HepG2 (cell line): Measurements from ENCODE around the gene LMCD1. TPM values are rescaled to one million over a fixed set of nuclear protein-coding genes. Genes with fewer than 3 reads are reported as not detected.

Experiments
- ATAC-seq: fragments of 200-7000 bp; cut with Tn5 transposase; 3 replicates; pipeline ENCODE4 v1.9.1; 2020; ENCODE audit warnings: mild to moderate bottlenecking, moderate library complexity
- BruUV-seq: library from RNA; stranded (reverse); fragments of 400-500 nt; replicated peaks from 2 replicates; lab custom pipeline; 2021; lab: Mats Ljungman, UMichigan
- CTCF ChIA-PET: fragments of 300-600 bp; formaldehyde crosslinking; extraction: SDS; loops from one replicate; lab custom pipeline; 2021; ENCODE audit warnings: low total read pairs, inconsistent platforms, low intra/inter-chr PET ratio; lab: Yijun Ruan, JAX
- POLR2A ChIA-PET: fragments of 350-600 bp; sonication (Branson Sonifier 250); formaldehyde crosslinking; loops from one replicate; lab custom pipeline; 2020; ENCODE audit warnings: antibody characterized with exemption, inconsistent platforms; lab: Yijun Ruan, JAX
- DNase-seq: peaks from one replicate; pipeline ENCODE4 v3.0.0-alpha.2; 2015; ENCODE audit warnings: low spot score
- FAIRE-seq: peaks from 3 replicates; lab custom pipeline; 2011; peaks lifted over from hg19 to GRCh38; lab: Jason Lieb, UNC
- H2AFZ ChIP-seq: one replicate; pipeline ENCODE4 v1.6.1; 2011; ENCODE audit warnings: low read length, inconsistent platforms
- H3K27ac ChIP-seq: fragments of 300-600 bp; 3 replicates; pipeline ENCODE4 v1.8.0; 2011; ENCODE audit warnings: mixed run types, mild to moderate bottlenecking, mixed read lengths, low read length, inconsistent platforms; ENCODE audit not compliant: insufficient read depth; ENCODE audit errors: extremely low read length
- H3K27me3 ChIP-seq, 2 experiments: fragments of 200-600 bp in 1 of 2; 2 replicates in 1 of 2; 3 replicates in 1 of 2; pipeline versions ENCODE4 v1.6.0 to v1.8.0; 2011; ENCODE audit warnings: low read length in 2 of 2, mild to moderate bottlenecking in 2 of 2, moderate library complexity in 2 of 2, inconsistent platforms in 1 of 2; ENCODE audit not compliant: insufficient read depth in 2 of 2, control insufficient read depth in 1 of 2
- H3K36me3 ChIP-seq, 2 experiments: fragments of 200-600 bp in 1 of 2; replicated peaks in 1 of 2; 2 replicates in 1 of 2; 3 replicates in 1 of 2; pipeline versions ENCODE4 v1.5.1 to v1.8.0; 2011; ENCODE audit warnings: low read length in 2 of 2, inconsistent platforms in 1 of 2; ENCODE audit not compliant: insufficient read depth in 2 of 2, control insufficient read depth in 1 of 2
- H3K4me1 ChIP-seq: 2 replicates; pipeline ENCODE4 v1.5.1; 2012; ENCODE audit warnings: low read length, inconsistent platforms; ENCODE audit not compliant: insufficient read depth
- H3K4me2 ChIP-seq: 2 replicates; pipeline ENCODE4 v1.6.0; 2011; ENCODE audit warnings: low read depth, low read length, inconsistent platforms
- H3K4me3 ChIP-seq, 3 experiments: fragments of 200-600 bp in 1 of 3; sonication (generic), shearing (Covaris generic) in 1 of 3; replicated peaks in 1 of 3; 2 replicates each; pipeline ENCODE4 v1.5.1; 2011 to 2016; ENCODE audit warnings: low read length in 3 of 3, inconsistent platforms in 2 of 3, low read depth in 2 of 3, mild to moderate bottlenecking in 2 of 3, control low read depth in 1 of 3, mixed read lengths in 1 of 3; ENCODE audit not compliant: insufficient read depth in 1 of 3
- H3K79me2 ChIP-seq: one replicate; pipeline ENCODE4 v1.6.1; 2011; ENCODE audit warnings: low read length, inconsistent platforms; ENCODE audit not compliant: insufficient read depth
- H3K9ac ChIP-seq: 2 replicates; pipeline ENCODE4 v1.6.0; 2011; ENCODE audit warnings: mild to moderate bottlenecking, low read depth, low read length, inconsistent platforms; ENCODE audit not compliant: insufficient read depth
- H3K9me3 ChIP-seq: 2 replicates; pipeline ENCODE4 v1.5.1; 2012; ENCODE audit warnings: mild to moderate bottlenecking, low read length
- H4K20me1 ChIP-seq: 2 replicates; pipeline ENCODE4 v1.6.0; 2011; ENCODE audit warnings: inconsistent platforms, mild to moderate bottlenecking, low read length, moderate library complexity; ENCODE audit not compliant: insufficient read depth
- CEBPB ChIP-seq: IDR thresholded peaks from 2 replicates; pipeline ENCODE4 v1.6.1; 2011; ENCODE audit warnings: low read depth, low read length, improper control_type of control experiment, borderline replicate concordance
- CHD4 ChIP-seq: fragments of 200-600 bp; sonication (generic); IDR thresholded peaks from 2 replicates; pipeline ENCODE4 v1.7.0; 2017; ENCODE audit warnings: mild to moderate bottlenecking, low read length, borderline replicate concordance
- DBP ChIP-seq: sonication (generic); formaldehyde crosslinking; IDR thresholded peaks from 2 replicates; pipeline ENCODE4 v1.4.0; 2020; ENCODE audit warnings: missing genetic modification reagents; ENCODE audit errors: not compliant biosample characterization
- HDAC1 ChIP-seq: sonication (generic); formaldehyde crosslinking; IDR thresholded peaks from 2 replicates; pipeline ENCODE4 v1.5.1; 2020; ENCODE audit warnings: mild to moderate bottlenecking, missing genetic modification reagents
- IRF2 ChIP-seq: IDR thresholded peaks from 2 replicates; pipeline ENCODE4 v1.6.1; 2018; ENCODE audit warnings: missing genetic modification reagents, missing compliant biosample characterization
- ISL2 ChIP-seq: sonication (generic); formaldehyde crosslinking; IDR thresholded peaks from 2 replicates; pipeline ENCODE4 v1.5.0; 2020; ENCODE audit warnings: missing genetic modification reagents
- NCOR1 ChIP-seq: fragments of 200-600 bp; sonication (generic); IDR thresholded peaks from 2 replicates; pipeline ENCODE4 v1.7.0; 2017; ENCODE audit warnings: antibody characterized with exemption, low read length, borderline replicate concordance
- SRSF9 ChIP-seq: fragments of 200-400 bp; formaldehyde crosslinking; IDR thresholded peaks from 2 replicates; pipeline ENCODE4 v1.6.1; 2018; ENCODE audit warnings: borderline replicate concordance, mild to moderate bottlenecking, low read depth, low read length; ENCODE audit not compliant: insufficient read depth, poor library complexity, severe bottlenecking
- SYNCRIP ChIP-seq: fragments of 200-400 bp; formaldehyde crosslinking; IDR thresholded peaks from 2 replicates; pipeline ENCODE4 v1.6.1; 2018; ENCODE audit warnings: mild to moderate bottlenecking, low read depth, low read length; ENCODE audit not compliant: insufficient read depth
- ZBTB40 ChIP-seq, 2 experiments: fragments of 450-650 bp in 1 of 2; sonication (generic) in 1 of 2; formaldehyde crosslinking in 1 of 2; IDR thresholded peaks; 2 replicates each; pipeline versions ENCODE4 v1.6.1 to v1.8.0; 2016 to 2022; ENCODE audit warnings: antibody characterized with exemption in 1 of 2, mild to moderate bottlenecking in 1 of 2, missing genetic modification reagents in 1 of 2
- ZNF207 ChIP-seq: fragments of 450-650 bp; IDR thresholded peaks from 2 replicates; pipeline ENCODE4 v1.6.1; 2016; ENCODE audit warnings: antibody characterized with exemption, borderline replicate concordance
- ZNF230 ChIP-seq: sonication (generic); formaldehyde crosslinking; IDR thresholded peaks from 2 replicates; pipeline ENCODE4 v1.4.0; 2020; ENCODE audit warnings: mild to moderate bottlenecking, missing genetic modification reagents
- ZNF414 ChIP-seq: sonication (generic); formaldehyde crosslinking; IDR thresholded peaks from 2 replicates; pipeline ENCODE4 v1.5.0; 2020; ENCODE audit warnings: missing genetic modification reagents
- ZNF484 ChIP-seq: sonication (generic); formaldehyde crosslinking; IDR thresholded peaks from 2 replicates; pipeline ENCODE4 v1.5.1; 2020; ENCODE audit warnings: mild to moderate bottlenecking, low read depth, missing genetic modification reagents, borderline replicate concordance
- ZNF720 ChIP-seq: sonication (generic); formaldehyde crosslinking; IDR thresholded peaks from 2 replicates; pipeline ENCODE4 v1.4.0; 2020; ENCODE audit warnings: missing genetic modification reagents
- WGBS: methylation state at CpG from one replicate; pipeline ENCODE4 v1.1.6; 2017; ENCODE audit warnings: low lambda C conversion rate; 5-methylcytosine and 5-hydroxymethylcytosine counted together
- in situ Hi-C: cut with HindIII; loops from 2 replicates; pipeline ENCODE4 v1.10.0; 2017; ENCODE audit warnings: low pct_unique_long_range_greater_than_20kb; ENCODE audit not compliant: extremely low pct_ligation_motif_present
- intact Hi-C: fragments of 100-400 bp; cut with micrococcal nuclease; formaldehyde crosslinking; loops from one replicate; pipeline ENCODE4 v1.10.0; 2022; ENCODE audit not compliant: unreplicated experiment
- polyA plus RNA-seq, 8 experiments: library from polyadenylated mRNA; depleted of rRNA in 3 of 8; stranded (reverse) in 7 of 8; unstranded in 1 of 8; fragments of >200 nt; fragmentation: Illumina TruSeq in 4 of 8; extraction: Trizol in 4 of 8; gene quantifications; 2 replicates each; pipeline versions ENCODE4 v1.2.1 to v1.2.3, GENCODE V29; 2011 to 2016; ENCODE audit warnings: low read depth in 4 of 8, missing spikeins in 1 of 8, mixed read lengths in 1 of 8; ENCODE audit not compliant: insufficient read depth in 1 of 8
- total RNA-seq, 5 experiments: library from RNA; depleted of rRNA; stranded (reverse); fragments of >200 nt; fragmentation: Illumina TruSeq; extraction: Trizol; gene quantifications; 2 replicates each; pipeline ENCODE4 v1.2.3, GENCODE V29; 2016; ENCODE audit warnings: low read depth in 1 of 5

Gene LMCD1
- total and polyA plus RNA-seq, 2 of the 13 experiments (the other 11 are each of a cell fraction or from before 2014, with no cell fraction given): 6.2 to 7.1 TPM

GRCh38 chr3:8565376-8565775, 63.8 kb downstream of the LMCD1 start:
- DNase-seq: no peak
- in situ Hi-C loops: no loop called here
- CTCF ChIA-PET: no interaction called here
- TF ChIP-seq ZNF230: no peak
- TF ChIP-seq ZNF720 (CRISPR knock-in tag): no peak
- no peak for TF ChIP-seq SRSF9
- no peak for TF ChIP-seq SYNCRIP
- TF ChIP-seq NCOR1: no peak
- no peak for TF ChIP-seq ZNF414
- TF ChIP-seq ZNF484: no peak
- no peak for TF ChIP-seq CHD4
- TF ChIP-seq ZBTB40 (IDR thresholded peaks at IDR 0.05): no peak
- no peak for TF ChIP-seq ZBTB40 (CRISPR knock-in tag; IDR thresholded peaks at IDR 0.05)
- no peak for TF ChIP-seq DBP (CRISPR knock-in tag)
- no peak for TF ChIP-seq ISL2 (CRISPR knock-in tag)
- no peak for TF ChIP-seq HDAC1
- TF ChIP-seq IRF2 (CRISPR knock-in tag): no peak
- TF ChIP-seq ZNF207: no peak
- TF ChIP-seq CEBPB: no peak

More at GRCh38 chr3:8565376-8565775, 63.8 kb downstream of the LMCD1 start:
- 95% methylated on average over 15 of the region's 15 CpGs for WGBS
- Histone ChIP-seq H3K79me2 (no peaks in the 10 kb centered on the region), H3K4me1 (no peaks in the 10 kb centered on the region), H2AFZ (no peak overlapping the region), H3K27ac (no peak overlapping the region), H4K20me1 (no peaks in the 10 kb centered on the region), H3K4me3 (no peak overlapping the region), H3K4me2 (no peak overlapping the region), H3K36me3 (no peaks in the 10 kb centered on the region; a peak in 1 of 5 replicates), H3K9me3 (no peaks in the 10 kb centered on the region), H3K27me3 (no peaks in the 10 kb centered on the region), H3K9ac (no peak overlapping the region)
- ATAC-seq (no peak), FAIRE-seq (no peak)
- intact Hi-C loops: no loop called here
- POLR2A ChIA-PET: no interaction called here
- BruUV-seq: no TSS peak
